ENCODE results near the gene PODN. TPM values are rescaled to one million over a fixed set of nuclear protein-coding genes. Genes with fewer than 3 reads are reported as not detected.

The PODN gene
- total RNA-seq, 1 donor from 2014 or later = 245 TPM

- DNase-seq (ENCODE audit: low spot score in 2 of 2) = no peak
- Histone ChIP-seq H3K27ac (no peak overlapping the region), H3K27me3 (no peaks in the 10 kb centered on the region), H3K4me1 (peaks cover 3% of the 10 kb centered on the region in 2 donors), H3K9me3 (no peaks in the 10 kb centered on the region), H3K4me3 (no peak overlapping the region), H3K36me3 (no peaks in the 10 kb centered on the region)
- intact Hi-C loops (cut with DNase I) = no loop called here
- TF ChIP-seq CTCF (IDR thresholded peaks at IDR 0.05) = no peak
These were observed 5.9 kb downstream of the PODN start for GRCh38 chr1:53067886-53068285.

GRCh38 chr1:53068314-53069099 lies 6.5 kb downstream of the PODN start:
- intact Hi-C loops (cut with DNase I) = no loop called here
- Histone ChIP-seq H3K9me3 (no peaks in the 10 kb centered on the region), H3K4me1 (no peaks in the 10 kb centered on the region), H3K27me3 (no peaks in the 10 kb centered on the region), H3K4me3 (no peak overlapping the region), H3K36me3 (no peaks in the 10 kb centered on the region), H3K27ac (no peak overlapping the region)
- no peak for DNase-seq (ENCODE audit: low spot score in 2 of 2)
- no peak for TF ChIP-seq CTCF (IDR thresholded peaks at IDR 0.05)

- no peak for TF ChIP-seq CTCF (IDR thresholded peaks at IDR 0.05)
- H3K36me3 ChIP-seq = no peaks in the 10 kb centered on the region
- no peaks in the 10 kb centered on the region for H3K9me3 ChIP-seq
- no peaks in the 10 kb centered on the region for H3K4me1 ChIP-seq
- no peaks in the 10 kb centered on the region for H3K27me3 ChIP-seq
- no peak for DNase-seq (ENCODE audit: low spot score in 2 of 2)
- intact Hi-C loops (cut with DNase I) = no loop called here
- H3K27ac ChIP-seq = no peak overlapping the region
- no peak overlapping the region for H3K4me3 ChIP-seq
These were observed 7.3 kb downstream of the PODN start for GRCh38 chr1:53069265-53069662.

- intact Hi-C loops (cut with DNase I) = no loop called here
- H3K27ac ChIP-seq = no peak overlapping the region
- H3K9me3 ChIP-seq = no peaks in the 10 kb centered on the region
- TF ChIP-seq CTCF (IDR thresholded peaks at IDR 0.05) = no peak
- H3K4me3 ChIP-seq = no peak overlapping the region
- DNase-seq (ENCODE audit: low spot score in 2 of 2) = peak in 1 of 2 donors; percentile 55
- H3K4me1 ChIP-seq = no peaks in the 10 kb centered on the region
- no peaks in the 10 kb centered on the region for H3K27me3 ChIP-seq
- H3K36me3 ChIP-seq = no peaks in the 10 kb centered on the region
These were observed 7.8 kb downstream of the PODN start for GRCh38 chr1:53069663-53070327.

GRCh38 chr1:53070621-53071020 lies 8.6 kb downstream of the PODN start:
- intact Hi-C loops (cut with DNase I) = no loop called here
- Histone ChIP-seq H3K4me1 (no peaks in the 10 kb centered on the region), H3K4me3 (no peak overlapping the region), H3K27ac (no peak overlapping the region), H3K9me3 (no peaks in the 10 kb centered on the region), H3K36me3 (no peaks in the 10 kb centered on the region), H3K27me3 (no peaks in the 10 kb centered on the region)
- no peak for TF ChIP-seq CTCF (IDR thresholded peaks at IDR 0.05)
- peak in 1 of 2 donors; percentile 2 for DNase-seq (ENCODE audit: low spot score in 2 of 2)

Measured in ascending aorta (tissue), 2 donors.